ENCODE measurements around the gene COX19. TPM values are rescaled to one million over a fixed set of nuclear protein-coding genes. Genes with fewer than 3 reads are reported as not detected.

The COX19 gene
- total RNA-seq, 1 experiment from 2014 or later: 24.8 TPM

DNA sequence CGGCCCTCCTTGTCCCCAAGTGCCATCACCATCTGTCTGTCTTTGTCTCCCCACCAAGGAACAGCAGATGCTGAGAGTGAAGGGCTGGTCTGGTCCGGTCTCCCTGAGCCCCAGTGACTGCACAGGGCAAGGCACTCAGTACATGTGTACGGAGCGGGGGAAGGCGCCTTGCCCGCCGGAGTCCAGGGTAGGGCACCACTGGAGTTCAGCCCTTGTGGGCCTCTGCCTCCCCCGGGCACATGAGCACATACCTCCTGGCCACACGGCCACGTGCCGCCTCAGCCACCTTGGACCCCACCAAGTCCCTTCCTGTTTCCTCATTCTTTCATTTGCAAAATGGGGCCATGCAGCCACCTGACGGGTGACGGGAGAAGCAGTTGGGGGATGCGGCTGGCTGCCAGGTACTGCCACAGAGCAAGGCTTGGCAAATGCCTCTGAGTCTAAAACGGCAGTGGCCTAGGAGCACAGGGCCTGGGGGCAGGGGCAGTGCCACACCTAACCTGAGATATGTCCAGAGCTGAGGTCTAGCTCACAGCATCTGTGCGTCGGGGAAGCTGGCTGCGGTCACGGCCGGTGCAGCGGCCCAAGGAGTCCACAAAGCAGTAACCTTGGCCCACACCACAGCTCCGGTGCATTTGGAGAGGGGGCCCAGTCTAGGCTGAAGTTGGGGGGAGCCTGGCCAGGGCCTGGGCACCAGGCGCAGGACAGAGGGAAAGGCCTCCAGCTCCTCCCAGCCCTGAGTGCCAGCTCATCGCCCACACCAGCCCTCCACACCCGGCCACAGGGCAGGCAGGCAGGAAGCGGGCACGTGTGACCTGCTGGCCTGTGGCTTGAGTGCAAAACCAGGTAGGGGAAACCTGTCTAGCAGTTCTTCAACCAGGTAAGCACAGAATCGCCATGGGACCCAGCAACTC is 26.1 kb downstream of the COX19 start:
- intact Hi-C loops (cut with micrococcal nuclease; ENCODE audit: unreplicated experiment): loop anchor here (5.0 kb wide), 1 partner anchor 37 kb away; no protein-coding TSS in a partner anchor
- Mint-ChIP-seq H3K27ac (ENCODE audit: unreplicated experiment) (peak overlapping the region; percentile 48), H3K4me3 (ENCODE audit: unreplicated experiment) (no peak overlapping the region), H3K27me3 (ENCODE audit: insufficient read depth, unreplicated experiment) (no peaks in the 10 kb centered on the region), H3K9me3 (ENCODE audit: unreplicated experiment) (no peaks in the 10 kb centered on the region), H3K4me1 (ENCODE audit: low read depth, unreplicated experiment) (no peaks in the 10 kb centered on the region), H3K36me3 (ENCODE audit: insufficient read depth, unreplicated experiment) (peaks cover 30% of the 10 kb centered on the region)
- Histone ChIP-seq H3K36me3 (ENCODE audit: control insufficient read depth, insufficient read depth, low read length) (no peaks in the 10 kb centered on the region), H3K9me3 (no peaks in the 10 kb centered on the region), H3K27me3 (replicated peaks; ENCODE audit: control insufficient read depth, insufficient read depth, low read length) (no peaks in the 10 kb centered on the region), H3K4me3 (ENCODE audit: low read depth, low read length) (no peak overlapping the region), H3K4me1 (peaks cover 44% of the 10 kb centered on the region)
- TF ChIP-seq, protein P1, sequence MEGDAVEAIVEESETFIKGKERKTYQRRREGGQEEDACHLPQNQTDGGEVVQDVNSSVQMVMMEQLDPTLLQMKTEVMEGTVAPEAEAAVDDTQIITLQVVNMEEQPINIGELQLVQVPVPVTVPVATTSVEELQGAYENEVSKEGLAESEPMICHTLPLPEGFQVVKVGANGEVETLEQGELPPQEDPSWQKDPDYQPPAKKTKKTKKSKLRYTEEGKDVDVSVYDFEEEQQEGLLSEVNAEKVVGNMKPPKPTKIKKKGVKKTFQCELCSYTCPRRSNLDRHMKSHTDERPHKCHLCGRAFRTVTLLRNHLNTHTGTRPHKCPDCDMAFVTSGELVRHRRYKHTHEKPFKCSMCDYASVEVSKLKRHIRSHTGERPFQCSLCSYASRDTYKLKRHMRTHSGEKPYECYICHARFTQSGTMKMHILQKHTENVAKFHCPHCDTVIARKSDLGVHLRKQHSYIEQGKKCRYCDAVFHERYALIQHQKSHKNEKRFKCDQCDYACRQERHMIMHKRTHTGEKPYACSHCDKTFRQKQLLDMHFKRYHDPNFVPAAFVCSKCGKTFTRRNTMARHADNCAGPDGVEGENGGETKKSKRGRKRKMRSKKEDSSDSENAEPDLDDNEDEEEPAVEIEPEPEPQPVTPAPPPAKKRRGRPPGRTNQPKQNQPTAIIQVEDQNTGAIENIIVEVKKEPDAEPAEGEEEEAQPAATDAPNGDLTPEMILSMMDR (IDR thresholded peaks at IDR 0.05; ENCODE audit: insufficient read depth in 1 of 2, low read depth in 1 of 2, low read length in 1 of 2, severe bottlenecking in 1 of 2, unreplicated experiment in 1 of 2): no peak
- BruUV-seq (replicated peaks): no TSS peak
- no peak for DNase-seq
- CTCF ChIA-PET: interaction anchor here (0.6 kb wide), 1 partner anchor 39 kb away, joined by 4 read pairs; no protein-coding TSS in a partner anchor
- POLR2A ChIA-PET: no interaction called here

DNA sequence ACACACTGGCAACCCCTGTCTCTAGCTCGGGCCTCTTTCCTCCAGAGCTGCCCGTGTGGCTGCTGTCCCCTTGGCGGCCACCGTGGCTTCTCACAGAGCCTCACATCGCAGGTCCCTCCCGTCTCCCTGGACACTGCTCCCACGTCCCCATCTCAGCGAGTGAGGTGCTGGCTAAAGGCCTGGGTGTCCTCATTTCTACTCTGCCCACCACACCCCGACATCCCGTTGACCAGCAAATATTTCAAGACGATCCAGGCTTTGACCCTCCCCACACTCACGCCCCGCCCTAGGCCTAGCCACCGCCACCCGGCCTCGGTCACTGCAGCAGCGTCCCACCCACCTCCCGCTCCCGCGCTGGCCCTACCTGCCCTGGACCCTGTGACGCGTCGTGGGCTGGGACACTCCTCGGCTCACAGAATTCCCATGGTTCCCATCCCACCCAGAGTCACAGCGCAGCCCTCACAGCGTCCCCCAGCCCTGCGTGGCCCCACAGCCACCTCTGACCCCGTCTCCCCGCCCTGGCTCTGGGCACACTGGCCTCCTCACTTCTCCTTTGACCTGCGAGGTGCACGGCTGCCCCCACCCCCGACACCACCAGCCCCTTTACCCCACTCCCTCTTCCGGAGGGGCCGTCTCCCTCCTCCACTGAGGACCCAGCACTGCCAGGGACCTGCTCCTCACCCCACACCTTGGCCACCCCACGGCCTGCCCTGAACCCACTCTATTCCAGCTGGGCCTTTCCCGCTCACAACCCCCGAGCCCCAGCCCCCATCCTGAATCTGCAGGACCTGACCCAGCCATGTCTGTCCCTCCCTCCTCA is 27.7 kb downstream of the COX19 start:
- POLR2A ChIA-PET: no interaction called here
- Histone ChIP-seq H3K36me3 (ENCODE audit: control insufficient read depth, insufficient read depth, low read length) (no peaks in the 10 kb centered on the region), H3K27me3 (replicated peaks; ENCODE audit: control insufficient read depth, insufficient read depth, low read length) (no peaks in the 10 kb centered on the region), H3K9me3 (no peaks in the 10 kb centered on the region), H3K4me3 (ENCODE audit: low read depth, low read length) (no peak overlapping the region), H3K4me1 (peaks cover 35% of the 10 kb centered on the region)
- BruUV-seq (replicated peaks): no TSS peak
- TF ChIP-seq, protein P1 (IDR thresholded peaks at IDR 0.05; ENCODE audit: insufficient read depth in 1 of 2, low read depth in 1 of 2, low read length in 1 of 2, severe bottlenecking in 1 of 2, unreplicated experiment in 1 of 2): no peak
- CTCF ChIA-PET: interaction anchor here (0.5 kb wide), 1 partner anchor 25 kb away, joined by 3 read pairs; no protein-coding TSS in a partner anchor
- H3K27me3 Mint-ChIP-seq (ENCODE audit: insufficient read depth, unreplicated experiment): no peaks in the 10 kb centered on the region
- intact Hi-C loops (cut with micrococcal nuclease; ENCODE audit: unreplicated experiment): loop anchor here (5.0 kb wide), 1 partner anchor 35 kb away; no protein-coding TSS in a partner anchor
- H3K27ac Mint-ChIP-seq (ENCODE audit: unreplicated experiment): peak overlapping the region; percentile 48
- peak overlapping the region; percentile 29 for H3K4me3 Mint-ChIP-seq (ENCODE audit: unreplicated experiment)
- H3K36me3 Mint-ChIP-seq (ENCODE audit: insufficient read depth, unreplicated experiment): peaks cover 30% of the 10 kb centered on the region
- H3K4me1 Mint-ChIP-seq (ENCODE audit: low read depth, unreplicated experiment): no peaks in the 10 kb centered on the region
- no peaks in the 10 kb centered on the region for H3K9me3 Mint-ChIP-seq (ENCODE audit: unreplicated experiment)
- no peak for DNase-seq

Measured in Caco-2 (cell line).